ENCODE results near the gene MNDA.
"Not testable (repeated sequence)": the region's sequence is repeated elsewhere in the genome, so short reads cannot be mapped to it uniquely, and the experiment has no call there.

MNDA gene

DNA sequence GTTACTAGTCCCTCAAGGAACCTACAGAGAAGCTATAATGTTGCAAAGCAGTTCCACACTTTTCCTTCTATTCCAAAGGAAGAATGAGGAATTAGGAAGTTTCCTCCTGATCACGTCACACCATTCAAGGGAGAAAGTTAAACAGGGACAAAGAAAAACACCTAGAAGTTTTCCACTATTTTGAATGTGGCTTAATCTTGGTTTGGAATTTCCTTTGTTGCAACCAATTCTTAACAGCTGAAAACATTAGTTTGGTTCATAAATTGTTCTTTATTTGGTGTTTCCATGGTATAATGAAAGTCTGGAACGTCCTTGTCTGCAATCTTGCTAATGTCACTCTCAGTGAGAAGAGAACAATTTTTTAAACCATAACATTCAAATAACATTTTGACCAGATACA lies 8.4 kb downstream of the MNDA start:
- DNase-seq: no peak

DNA sequence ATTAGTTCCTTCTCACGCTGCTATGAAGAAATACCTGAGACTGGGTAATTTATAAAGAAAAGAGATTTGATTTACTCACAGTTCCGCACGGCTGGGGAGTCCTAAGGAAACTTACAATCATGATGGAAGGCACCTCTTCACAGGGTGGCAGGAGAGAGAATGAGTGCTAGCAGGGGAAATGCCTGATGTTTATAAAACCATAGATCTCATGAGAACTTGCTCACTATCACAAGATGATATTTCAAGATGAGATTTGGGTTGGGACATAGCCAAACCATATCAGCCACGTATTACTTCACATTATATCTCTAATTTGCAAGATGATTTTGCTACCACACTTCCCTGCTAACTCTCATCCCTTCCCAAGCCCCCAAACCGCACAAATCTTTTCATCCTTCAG lies 9.1 kb downstream of the MNDA start:
- no peak for DNase-seq

DNA sequence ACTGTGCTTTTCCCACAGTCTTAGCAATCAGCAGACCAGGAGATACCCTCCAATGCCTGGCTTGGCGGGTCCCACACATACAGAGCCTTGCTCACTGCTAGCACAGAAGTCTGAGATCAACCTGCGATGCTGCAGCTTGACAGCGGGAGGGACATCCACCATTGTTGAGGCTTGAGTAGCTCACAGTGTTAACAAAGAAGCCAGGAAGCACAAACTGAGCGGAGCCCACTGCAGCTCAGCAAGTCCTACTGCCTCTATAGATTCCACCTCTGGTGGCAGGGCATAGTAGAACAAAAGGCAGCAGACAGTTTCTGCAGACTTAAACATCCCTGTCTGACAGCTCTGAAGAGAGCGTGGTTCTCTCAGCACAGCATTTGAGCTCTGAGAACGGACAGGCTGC lies 33.4 kb downstream of the MNDA start:
- DNase-seq: no peak

DNA sequence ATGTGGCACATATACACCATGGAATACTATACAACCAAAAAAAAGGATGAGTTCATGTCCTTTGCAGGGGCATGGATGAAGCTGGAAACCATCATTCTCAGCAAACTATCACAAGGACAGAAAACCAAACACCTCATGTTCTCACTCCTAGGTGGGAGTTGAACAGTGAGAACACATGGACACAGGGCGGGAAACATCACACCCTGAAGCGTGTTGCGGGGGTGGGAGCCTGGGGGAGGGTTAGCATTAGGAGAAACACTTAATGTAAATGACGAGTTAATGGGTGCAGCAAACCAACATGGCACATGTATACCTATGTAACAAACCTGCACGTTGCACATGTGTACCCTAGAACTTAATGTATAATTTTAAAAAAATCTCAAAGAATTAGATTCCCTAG lies 39.3 kb downstream of the MNDA start:
- not testable (repeated sequence) for DNase-seq

DNA sequence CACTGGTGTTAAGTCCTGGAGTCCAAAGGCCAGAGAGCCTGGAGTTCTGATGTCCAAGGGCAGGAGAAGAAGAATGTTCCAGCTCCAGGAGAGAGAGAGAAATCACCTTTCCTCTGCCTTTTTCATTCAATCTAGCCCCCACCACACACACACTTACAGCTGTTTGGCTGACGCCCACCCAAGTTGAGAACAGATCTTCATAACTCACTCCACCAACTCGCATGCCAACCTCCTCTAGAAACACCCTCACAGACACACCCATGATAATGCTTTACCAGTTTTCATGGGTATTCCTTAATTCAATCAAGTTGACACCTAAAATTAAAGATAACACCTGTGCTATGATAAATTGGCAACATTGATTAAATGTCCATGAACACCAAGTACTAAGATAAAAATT lies 42.0 kb downstream of the MNDA start:
- no peak for DNase-seq

DNA sequence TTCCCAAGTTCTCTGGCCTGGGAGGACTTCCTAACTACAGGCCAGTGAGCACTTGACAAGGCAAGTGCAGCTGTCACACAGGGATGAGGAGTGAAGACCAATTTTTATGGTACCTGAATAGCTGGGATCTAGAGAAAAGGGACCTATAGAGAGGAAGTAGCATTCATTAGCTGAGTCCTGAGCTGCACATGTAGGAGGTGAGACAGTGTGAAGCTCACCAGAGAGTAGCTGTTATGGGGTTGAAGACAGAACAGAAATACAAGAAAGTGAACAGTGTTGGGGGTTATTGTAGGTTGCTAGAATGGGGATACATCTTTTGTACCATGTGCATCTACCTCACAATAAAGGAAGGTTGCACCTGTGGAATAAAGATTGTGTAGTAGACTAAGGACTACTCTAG lies 62.5 kb downstream of the MNDA start:
- DNase-seq: no peak

DNA sequence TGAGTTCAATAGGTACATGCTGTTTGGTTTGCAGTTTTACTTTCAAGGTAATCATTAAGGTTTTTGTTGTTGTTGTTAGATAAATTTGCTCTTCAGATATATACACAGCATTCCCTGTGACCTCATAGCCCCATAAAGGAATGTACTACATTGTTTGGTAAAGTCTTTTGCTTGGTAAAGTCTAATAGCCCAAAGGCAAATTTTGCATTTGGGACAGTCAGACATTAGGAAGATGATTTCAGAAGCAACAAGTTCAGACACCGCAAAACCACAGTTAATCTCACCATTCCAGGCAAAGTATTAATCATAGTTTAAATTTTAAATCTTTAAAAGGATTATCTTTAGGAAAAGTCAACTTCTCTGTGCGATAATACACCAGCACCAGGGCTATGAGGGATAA lies 67.6 kb downstream of the MNDA start:
- no peak for DNase-seq
